22Rv1 (cell line): ENCODE measurements around the gene CTXN2.

Source experiments
- ZFX ChIP-seq: fragments of 450-650 bp; IDR thresholded peaks from 2 replicates; pipeline ENCODE4 v1.6.1; 2017; ENCODE audit warnings: antibody characterized with exemption, borderline replicate concordance
- TF ChIP-seq, protein P1 (sequence below): fragments of 450-650 bp; IDR thresholded peaks from 2 replicates; pipeline ENCODE4 v1.5.1; 2017; ENCODE audit warnings: mild to moderate bottlenecking

DNA sequence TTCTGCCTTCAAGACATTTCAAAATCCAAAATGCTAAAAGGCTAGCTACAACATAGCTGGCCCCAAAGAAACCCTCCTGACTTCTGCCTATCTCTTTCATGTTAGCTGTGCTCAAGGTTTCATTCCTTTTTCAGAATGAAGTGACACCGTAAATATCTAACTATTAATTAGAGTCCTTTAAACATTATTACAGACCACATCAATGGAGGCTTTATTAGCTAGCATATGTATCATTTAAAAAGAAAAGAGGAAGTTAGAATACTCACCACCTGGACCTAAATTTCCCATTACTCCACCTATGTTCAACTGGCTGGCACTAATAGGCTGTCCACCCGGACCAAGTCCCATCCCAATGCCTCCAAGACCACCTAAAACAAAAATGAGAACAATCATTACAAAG is 37.9 kb upstream of the CTXN2 start:
- TF ChIP-seq, protein P1, sequence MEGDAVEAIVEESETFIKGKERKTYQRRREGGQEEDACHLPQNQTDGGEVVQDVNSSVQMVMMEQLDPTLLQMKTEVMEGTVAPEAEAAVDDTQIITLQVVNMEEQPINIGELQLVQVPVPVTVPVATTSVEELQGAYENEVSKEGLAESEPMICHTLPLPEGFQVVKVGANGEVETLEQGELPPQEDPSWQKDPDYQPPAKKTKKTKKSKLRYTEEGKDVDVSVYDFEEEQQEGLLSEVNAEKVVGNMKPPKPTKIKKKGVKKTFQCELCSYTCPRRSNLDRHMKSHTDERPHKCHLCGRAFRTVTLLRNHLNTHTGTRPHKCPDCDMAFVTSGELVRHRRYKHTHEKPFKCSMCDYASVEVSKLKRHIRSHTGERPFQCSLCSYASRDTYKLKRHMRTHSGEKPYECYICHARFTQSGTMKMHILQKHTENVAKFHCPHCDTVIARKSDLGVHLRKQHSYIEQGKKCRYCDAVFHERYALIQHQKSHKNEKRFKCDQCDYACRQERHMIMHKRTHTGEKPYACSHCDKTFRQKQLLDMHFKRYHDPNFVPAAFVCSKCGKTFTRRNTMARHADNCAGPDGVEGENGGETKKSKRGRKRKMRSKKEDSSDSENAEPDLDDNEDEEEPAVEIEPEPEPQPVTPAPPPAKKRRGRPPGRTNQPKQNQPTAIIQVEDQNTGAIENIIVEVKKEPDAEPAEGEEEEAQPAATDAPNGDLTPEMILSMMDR: no peak
- no peak for TF ChIP-seq ZFX
